HG02588 (cell line): ENCODE data around the gene LRRK1.
"Not testable (repeated sequence)": the region's sequence is repeated elsewhere in the genome, so short reads cannot be mapped to it uniquely, and the experiment has no call there.

ENCODE experiments used
- ATAC-seq: cut with Tn5 transposase; IDR thresholded peaks from one replicate; pipeline ENCODE4 v1.9.1; 2021; ENCODE audit warnings: mild to moderate bottlenecking, moderate library complexity; ENCODE audit not compliant: unreplicated experiment

LRRK1 gene

DNA sequence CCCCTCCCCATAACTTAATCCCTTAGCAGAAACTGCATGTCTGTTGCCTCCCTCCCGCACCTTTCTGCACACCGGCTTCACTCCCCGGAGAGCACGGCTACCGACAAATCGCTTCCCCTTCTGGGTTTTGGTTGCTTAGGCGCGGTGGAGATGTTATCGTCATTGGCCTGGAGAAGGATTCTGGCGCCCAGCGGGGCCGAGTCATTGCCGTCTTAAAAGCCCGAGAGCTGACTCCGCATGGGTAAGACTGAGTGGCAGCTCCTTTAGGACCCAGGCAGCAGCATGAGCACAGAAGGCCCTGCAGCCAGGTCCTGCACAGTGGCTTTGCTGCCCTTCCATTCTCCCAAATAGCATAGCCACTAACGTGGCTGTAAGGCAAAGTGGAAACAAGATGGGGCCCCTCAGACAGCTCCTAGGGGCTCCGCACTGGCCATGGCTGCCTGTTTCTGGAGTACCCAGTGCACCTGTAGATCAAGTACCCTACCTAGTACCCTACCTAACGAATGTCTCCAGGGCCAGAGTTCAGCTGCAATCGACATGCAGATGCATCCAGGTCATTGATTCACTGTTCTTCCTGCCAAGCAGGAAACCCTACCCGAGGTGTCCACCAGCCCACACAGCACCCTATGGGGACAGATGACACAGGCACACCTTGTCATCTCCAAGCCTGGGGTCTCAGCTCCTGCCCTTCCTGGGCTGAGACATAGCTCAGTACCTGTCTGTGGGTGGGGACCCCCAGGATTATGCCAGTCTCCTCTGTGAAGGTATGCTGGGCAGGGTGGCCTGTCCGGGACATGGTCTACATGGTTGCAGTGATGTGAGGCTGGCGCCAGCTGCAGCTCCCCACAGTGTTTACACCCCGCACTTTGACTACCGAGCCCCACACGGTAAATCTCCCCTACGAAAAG is 147.6 kb downstream of the LRRK1 start:
- no peak for ATAC-seq

DNA sequence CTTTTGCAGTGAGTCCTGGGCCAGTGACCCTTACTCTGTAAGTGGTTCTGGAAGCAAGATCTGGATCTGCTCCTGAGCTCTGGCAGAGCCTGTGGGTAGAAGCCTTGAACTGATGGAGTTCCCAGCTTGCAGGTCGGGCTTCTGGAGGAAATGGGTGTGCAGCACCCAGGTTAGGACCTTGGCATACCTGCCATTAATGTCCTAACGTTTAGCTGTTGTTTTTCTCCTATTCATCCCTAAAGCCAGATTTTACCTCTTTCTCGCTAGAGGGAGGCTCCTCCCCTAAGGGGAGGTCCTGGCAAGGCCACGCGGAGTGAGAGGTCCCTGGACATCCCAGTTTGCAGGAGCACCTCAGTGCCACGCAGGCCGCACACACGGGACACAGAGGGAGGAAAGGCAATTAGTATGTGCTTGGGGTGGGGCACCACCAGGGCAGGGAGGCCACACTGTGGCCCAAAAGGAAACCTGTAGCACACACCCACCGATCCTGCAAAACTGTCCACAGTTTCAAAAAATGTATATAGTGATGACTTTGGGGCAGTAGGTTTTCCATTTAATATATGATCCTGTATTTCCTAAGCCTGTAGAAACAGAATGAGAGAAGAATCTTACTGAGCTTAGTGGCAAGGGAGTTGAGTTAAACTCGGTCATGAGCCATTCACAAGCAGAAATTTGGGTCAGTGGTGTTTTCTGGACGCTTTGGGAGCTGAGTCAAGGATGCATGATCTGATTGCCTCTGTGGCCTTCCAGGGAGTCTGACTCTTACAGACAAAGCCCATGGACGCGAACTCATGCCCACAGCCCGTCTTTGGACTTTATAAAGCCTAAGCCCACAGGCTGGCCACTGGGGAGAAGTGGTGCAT is 148.7 kb downstream of the LRRK1 start:
- no peak for ATAC-seq

DNA sequence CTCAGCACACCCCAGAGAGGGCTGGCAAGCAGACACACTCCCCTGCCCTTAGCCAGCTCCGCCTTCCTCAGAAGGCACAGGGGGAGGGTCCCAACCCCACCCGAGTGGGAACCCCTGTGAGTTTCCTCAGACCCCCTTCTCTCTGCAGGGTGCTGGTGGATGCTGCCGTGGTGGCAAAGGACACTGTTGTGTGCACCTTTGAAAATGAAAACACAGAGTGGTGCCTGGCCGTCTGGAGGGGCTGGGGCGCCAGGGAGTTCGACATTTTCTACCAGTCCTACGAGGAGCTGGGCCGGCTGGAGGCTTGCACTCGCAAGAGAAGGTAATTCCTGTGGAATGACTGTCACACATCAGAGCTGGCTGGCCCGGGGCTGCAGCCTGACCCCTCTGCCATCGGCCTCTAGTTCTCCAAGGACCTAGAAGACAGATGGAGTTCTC is 149.4 kb downstream of the LRRK1 start:
- no peak for ATAC-seq

DNA sequence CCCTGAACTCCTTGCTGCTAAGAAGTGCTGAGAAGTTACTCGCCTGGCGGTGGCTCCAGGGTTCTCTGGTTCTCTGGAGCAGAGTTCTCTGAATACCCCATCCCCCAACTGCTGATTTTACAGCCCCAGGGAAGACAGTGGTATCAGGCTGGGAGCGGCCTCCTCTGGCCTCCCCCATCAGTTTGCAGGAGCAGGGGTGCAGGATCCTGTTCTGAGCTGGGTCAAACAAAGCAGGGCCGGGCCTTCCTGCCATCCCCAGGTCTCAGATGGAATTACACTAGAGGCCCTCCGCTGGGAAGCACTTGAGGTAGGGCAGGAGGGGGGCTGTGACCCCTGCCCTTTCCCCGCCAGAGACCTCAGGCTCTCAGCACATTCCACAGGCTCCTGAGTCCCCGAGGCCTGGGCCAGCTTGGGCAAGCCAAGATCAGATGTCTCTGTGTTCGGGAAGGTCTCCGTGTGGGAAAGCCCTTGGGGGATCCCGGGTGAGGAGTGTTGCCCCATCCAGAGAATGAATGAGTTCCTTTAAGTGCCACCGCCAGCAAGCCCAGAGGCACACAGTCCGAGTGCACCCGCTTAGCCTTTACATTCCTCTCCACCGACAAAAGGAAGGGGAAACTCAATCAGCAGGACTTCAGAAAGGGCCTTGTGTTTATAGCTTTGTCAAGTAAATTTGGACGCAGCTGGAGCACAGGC is 149.9 kb downstream of the LRRK1 start:
- no peak for ATAC-seq

DNA sequence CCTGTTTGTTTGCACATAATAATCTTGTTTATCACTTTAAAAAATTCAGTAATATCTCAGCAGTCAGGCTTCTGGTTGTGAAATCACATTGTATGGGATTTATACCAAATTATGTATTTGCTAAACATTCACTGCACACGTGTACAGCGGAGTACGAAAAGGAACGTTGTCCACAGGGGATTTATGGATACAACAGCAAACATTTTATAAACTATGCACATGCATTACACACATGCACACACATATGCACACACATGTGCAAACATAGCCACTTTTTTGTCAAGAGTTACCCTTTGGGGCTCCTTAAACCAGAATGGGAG is 150.5 kb downstream of the LRRK1 start:
- no peak for ATAC-seq

DNA sequence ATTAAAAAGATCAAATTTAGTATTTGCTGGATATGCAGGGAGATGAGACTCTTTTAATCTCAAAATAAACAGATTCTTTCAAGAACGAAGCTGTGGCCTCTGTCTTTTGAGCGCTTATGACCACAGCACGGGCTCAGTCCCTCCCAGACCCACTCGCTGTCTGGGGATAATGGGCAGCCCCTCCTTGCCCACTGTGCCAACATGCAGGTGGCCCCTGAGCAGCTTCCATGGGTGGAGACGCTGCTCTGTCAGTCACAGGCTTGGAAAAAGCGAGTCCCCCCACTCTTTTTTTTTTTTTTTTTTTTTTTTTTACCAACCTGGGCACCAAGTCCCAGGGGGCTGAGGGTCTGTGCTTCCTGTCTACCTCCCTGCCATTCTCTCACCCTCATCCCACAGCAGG is 150.9 kb downstream of the LRRK1 start:
- no peak for ATAC-seq

DNA sequence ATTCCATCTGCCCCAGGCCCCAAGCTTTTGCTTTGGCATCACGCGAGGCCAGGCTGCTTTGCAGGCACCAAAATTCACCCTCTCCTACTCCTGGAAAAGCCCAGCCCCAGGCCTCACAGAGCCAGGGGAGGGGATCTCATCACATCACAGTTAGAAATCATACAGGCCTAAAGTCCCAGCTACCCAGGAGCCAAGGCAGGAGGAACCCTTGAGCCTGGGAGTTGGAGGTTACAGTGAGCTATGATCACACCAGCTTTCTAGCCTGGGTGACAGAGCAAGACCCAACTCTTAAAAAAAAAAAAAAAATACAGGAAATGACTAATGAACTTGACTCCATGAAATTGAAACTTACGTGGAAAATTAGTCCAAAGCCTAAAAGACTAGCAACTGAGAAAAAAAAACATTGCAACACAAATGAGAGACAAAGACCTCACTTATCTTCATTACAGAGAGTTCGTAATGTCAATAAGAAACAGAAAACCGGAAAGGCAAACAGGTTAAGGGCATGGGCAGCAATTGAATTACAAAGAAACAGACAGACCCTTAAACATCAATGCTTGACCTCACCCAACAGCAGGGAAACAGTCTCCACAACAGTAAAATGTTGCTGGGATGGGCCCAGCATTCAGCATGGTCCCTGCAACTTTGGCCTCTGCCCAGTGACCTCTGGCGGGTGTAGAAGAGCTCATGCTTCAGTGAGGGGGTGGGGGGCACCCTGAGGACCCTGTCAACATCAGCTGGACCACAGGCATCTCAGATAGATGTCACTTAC is 151.5 kb downstream of the LRRK1 start:
- no peak for ATAC-seq

DNA sequence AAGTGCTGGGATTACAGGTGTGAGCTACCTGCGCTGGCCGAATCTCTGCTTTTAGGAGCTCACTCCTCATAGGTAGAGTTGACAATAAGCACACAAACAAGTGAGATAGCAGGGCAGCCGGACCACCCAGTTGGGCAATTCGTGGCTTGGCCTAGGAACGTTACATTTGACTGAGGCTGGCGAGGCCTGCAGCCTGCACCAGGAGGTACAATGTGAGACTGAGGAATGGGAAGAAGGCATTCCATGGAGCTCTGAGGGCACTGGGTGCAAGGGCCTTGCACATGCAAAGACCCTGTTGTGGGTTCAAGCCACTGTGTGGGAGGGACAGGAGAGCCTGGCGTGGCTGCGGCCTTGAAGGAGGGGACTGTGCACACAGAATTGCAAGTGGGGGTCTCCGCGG is 152.5 kb downstream of the LRRK1 start:
- ATAC-seq: no peak

DNA sequence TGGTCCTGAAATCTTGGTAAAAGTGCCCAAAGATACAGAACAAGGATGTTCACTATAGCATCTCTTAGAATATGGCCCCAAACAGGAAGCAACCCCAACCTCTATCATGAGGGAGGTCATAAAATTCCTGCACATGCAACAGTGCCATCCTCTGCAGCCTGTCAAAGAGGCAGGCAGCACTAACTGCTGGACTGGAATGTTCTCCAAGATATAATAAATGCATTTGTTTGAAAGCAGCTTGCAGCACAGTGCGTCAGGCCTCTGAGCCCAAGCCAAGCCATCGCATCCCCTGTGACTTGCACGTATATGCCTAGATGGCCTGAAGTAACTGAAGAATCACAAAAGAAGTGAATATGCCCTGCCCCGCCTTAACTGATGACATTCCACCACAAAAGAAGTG is 153.1 kb downstream of the LRRK1 start:
- ATAC-seq: not testable (repeated sequence)

DNA sequence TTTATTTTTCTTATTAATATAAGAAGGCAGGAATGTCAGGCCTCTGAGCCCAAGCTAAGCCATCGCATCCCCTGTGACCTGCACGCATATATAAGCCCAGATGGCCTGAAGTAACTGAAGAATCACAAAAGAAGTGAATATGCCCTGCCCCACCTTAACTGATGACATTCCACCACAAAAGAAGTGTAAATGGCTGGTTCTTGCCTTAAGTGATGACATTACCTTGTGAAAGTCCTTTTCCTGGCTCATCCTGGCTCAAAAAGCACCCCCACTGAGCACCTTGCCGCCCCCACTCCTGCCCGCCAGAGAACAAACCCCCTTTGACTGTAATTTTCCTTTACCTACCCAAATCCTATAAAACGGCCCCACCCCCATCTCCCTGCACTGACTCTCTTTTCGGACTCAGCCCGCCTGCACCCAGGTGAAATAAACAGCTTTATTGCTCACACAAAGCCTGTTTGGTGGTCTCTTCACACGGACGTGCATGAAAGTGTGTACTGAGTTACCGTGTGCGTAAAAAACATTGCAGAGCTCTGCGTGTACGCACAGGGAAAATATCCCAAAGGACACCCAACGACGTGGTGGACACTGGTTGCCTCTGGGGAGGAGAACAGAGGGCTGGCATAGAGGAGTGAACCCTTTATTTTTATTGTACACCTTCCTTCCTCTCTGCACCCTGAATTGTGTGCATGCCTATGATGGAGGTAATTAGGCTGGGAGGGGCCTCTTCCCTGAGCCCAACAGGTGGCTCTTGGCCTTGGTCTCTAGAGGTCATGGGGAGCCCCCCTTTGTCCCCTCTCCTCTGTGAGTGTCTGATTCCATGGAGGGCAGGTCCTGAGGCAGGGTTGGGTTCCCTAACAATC is 158.9 kb downstream of the LRRK1 start:
- not testable (repeated sequence) for ATAC-seq

DNA sequence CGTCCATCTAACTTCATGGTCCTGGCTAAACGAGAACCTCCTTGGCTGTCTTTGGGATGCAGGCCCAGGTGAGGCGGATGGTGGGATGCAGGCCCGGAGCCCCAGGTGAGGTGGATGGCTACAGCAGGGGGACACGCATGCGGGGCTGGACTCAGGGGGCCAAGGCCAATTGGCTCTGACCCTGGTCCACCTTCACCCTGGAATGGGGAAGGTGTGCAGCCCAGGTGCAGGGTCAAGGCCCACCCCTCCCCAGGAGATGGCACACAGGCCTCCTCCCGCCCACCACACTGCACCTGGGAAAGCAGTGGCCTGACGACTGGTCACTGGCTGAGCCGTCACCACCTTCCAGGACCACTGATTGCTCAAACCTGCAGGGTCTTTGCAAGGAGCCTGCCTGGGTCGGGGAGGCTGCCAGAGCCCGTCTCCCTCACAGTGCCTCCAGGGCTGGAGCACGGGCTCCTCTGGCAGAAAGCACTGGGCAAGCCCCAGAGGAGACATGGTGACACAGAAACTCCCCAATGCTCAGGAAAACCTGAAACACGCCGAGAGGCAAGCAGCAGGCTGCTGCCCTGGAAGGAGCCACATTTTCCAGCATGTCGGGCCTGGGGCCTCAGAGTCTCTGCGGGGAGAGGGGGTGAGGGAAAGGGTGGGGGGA is 159.6 kb downstream of the LRRK1 start:
- no peak for ATAC-seq

DNA sequence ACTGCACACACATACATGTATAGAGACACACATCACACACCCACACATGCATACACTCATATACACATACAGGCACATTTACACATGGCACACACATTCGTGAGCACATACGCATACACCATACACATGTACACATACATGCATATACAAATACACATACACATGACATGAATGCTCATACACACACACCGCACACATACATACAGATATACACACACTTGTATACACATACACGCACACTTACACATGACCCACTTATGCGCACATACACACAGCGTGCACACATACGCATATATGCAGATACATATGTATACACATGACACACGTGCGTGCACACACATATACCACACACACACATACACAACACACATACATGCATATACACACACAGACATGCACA is 162.7 kb downstream of the LRRK1 start:
- no peak for ATAC-seq

DNA sequence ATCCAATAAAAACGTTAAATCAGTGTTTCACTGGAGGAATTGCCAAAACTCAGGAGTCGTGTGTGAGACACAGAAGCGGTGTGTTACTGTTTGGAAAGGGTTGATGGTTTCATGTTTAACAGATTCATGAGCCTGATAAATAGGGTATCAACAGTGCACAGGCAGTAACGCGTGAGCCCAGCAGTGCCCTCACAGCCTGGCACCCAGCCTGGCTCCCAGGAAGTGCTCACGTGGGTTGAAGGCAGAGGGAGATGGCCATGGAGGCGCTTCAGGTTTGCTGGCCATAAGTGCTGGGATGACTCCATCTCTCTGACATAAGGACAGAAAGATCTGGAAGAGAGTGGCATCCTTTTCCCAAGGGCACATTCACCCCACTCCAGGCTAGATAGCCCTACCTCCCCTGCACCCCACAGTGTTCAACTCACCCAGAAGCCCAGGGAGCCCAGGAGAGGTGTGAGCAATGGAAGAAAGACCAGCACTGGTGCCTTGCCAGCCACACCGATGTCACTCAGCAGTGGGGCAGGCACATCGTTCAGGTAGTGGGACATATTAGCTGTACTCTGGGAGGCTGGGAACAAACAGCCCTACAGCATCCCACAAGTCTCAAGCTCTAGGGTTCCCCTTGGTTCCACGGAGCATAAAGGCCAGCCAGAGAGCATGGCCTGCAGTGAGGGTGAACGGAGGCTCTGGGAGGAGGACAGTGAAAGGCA is 164.3 kb downstream of the LRRK1 start:
- ATAC-seq: no peak

DNA sequence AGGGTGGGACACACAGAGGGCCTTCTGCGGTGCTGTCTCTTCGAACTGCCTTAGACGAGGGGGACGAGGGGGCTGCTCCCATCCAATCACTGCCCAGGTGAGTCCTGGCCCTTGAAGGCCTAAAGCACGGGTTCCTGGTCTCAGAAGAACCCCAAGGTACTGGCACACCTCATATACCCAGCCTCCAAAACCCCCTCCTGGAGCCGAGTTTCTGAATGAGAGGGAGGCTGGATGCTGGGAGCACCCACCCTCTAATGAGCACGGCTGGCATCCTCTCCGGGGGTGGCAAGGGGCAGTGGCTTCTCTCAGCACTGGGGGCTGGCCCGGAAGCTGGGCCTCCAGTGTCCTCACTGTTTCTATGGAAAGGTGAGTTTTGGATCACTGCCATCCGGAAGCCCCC is 165.6 kb downstream of the LRRK1 start:
- ATAC-seq: no peak

DNA sequence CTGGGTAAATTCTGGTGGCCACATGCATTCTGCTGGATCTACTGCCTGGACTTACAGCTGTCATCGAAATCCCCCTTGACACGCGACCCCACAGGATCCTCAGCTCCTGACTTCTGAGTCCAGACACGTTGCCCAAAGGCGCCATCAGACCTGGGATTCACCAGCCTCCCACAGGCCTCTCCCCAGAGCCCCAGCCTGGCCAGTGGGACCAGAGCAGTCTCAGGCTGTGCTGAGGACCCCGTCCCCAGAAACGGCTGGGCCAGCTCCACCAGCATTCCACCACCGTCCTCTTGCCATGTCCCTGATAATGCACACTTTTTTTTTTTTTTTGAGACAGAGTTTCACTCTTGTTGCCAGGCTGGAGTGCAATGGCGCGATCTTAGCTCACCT is 166.1 kb downstream of the LRRK1 start:
- no peak for ATAC-seq

DNA sequence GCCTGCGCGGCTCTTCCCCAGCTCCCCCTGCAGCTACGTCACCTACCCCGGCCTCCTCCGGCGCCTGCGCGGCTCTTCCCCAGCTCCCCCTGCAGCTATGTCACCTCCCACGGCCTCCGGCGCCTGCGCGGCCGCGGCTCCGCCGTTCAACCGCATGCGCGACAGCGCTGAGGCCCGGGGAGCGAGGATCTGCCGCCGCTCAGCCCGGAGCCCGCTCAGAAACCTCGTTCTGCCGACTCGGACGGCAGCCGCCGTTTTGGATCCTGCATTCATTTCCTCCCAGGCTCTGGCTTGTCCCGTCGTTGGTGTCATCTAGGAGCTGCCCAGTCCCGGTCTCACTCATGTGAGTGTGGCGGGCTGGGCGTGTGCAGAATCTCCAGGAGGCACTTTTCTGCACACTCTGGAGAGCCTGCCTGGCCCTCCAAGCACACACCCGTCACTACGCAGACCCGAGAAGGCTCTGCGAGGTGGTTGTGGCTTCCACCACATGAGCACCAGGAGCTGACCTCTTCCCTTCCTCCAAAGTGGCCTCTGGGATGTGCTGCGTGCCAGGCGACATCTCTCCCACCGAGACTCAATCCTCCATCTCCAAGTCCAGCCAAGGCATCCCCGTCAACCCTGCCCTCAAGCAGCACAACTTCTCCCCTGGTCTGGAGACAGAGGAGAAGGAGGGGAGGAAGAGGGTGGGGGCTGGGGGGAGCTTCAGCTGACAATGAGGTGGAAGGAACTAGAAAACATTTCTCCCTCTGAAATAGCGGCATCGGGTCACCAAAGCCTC is 167.4 kb downstream of the LRRK1 start:
- ATAC-seq: no peak

DNA sequence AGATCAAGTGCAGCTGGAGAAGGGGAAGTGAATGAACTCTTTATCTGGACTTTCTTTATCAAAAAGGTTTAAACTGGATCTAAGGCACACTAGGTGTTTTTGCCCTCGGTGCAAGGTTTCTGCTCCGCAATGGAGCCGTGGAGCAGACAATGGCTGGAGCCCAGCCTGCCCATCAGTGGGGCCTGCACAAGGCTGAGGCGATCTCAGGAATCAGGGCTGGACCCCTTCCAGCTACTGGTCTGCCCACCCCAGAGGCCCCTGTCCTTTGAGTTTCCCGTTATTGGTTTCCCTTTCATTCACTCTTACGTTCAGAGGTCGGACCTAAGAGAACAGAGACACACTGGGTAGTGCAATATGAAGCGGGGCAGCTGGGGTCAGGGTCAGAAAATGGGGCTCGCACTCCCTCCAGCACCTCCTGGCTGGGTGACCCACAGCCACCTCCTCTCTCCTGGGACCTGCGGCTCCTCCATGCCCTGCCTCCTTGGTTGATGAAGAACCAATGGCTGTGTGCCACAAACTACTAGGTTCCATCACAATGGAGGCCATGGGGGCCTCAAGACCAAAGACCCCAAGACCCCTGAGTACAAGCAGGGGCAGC is 168.1 kb downstream of the LRRK1 start:
- ATAC-seq: no peak

DNA sequence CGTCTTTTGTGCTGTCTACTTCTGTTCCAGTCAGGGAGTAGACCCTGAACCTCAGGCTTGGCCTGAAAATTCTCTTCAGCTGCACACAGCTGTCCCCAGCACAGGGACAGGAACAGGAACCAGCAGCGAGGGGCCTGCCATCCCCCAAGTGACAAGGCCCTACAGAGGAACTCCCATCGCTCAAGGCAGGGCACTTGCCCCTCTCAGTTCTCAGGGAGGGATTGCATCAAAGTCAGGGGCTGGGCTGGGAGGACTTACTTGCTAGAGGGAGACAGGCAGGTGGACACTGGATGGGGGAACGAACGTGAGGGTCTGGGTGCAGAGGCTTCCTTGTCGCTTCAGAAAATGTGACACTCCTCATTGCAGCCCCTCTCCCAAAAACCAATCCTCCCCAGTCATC is 169.1 kb downstream of the LRRK1 start:
- ATAC-seq: no peak
